Ishikawa (cell line): Measurements from ENCODE around the gene COL4A2.

Experiments used
- CEBPB ChIP-seq: IDR thresholded peaks from 2 replicates; pipeline ENCODE4 v1.6.1; 2012
- EGR1 ChIP-seq: IDR thresholded peaks from 2 replicates; pipeline ENCODE4 v1.6.1; 2012
- MAX ChIP-seq: IDR thresholded peaks from 2 replicates; pipeline ENCODE4 v1.6.1; 2012
- RAD21 ChIP-seq: IDR thresholded peaks from 2 replicates; pipeline ENCODE4 v1.6.1; 2012; ENCODE audit warnings: low read depth
- TAF1 ChIP-seq: IDR thresholded peaks from 2 replicates; pipeline ENCODE4 v1.6.1; 2012; ENCODE audit warnings: low read depth, mild to moderate bottlenecking

- TF ChIP-seq RAD21 (no peak), TAF1 (no peak), MAX (no peak), CEBPB (no peak), EGR1 (no peak)
Observed at GRCh38 chr13:110268576-110269185, 38.4 kb upstream of the COL4A2 start.
